ENCODE results near the gene GTPBP1. TPM values are rescaled to one million over a fixed set of nuclear protein-coding genes. Genes with fewer than 3 reads are reported as not detected.

Gene GTPBP1
- total RNA-seq, 1 experiment from 2014 or later = 108 TPM

DNA sequence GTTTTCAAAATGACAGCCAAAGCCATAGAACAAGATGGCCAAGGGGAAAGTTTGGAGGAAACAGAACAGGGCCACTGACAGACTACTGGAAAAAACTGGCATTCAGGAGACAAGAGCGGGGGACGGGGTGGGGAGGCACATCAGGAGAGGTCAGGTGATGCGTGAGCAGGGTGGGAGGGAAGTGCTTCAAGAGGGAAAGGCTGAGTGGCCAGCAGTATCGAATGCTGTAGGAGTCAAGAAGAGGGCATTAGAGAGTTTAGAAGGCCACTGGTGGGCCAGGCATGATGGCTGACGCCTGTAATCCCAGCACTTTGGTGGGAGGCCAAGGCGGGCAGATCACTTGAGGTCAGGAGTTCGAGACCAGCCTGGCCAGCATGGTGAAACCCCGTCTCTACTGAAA, 8.2 kb downstream of the GTPBP1 start:
- Histone ChIP-seq H3K18ac (ENCODE audit: insufficient read length, low read depth, low read length) (no peak overlapping the region), H2BK120ac (ENCODE audit: low read depth, low read length, poor library complexity, severe bottlenecking) (no peak overlapping the region), H3K27me3 (ENCODE audit: insufficient read depth, low read length) (no peaks in the 10 kb centered on the region), H2AK5ac (ENCODE audit: insufficient read length, low read length) (no peak overlapping the region), H3K56ac (ENCODE audit: insufficient read length, low read depth, low read length) (no peak overlapping the region), H2BK12ac (ENCODE audit: insufficient read length, low read depth, low read length) (no peak overlapping the region), H3K4ac (ENCODE audit: low read depth, low read length) (no peak overlapping the region), H2AFZ (ENCODE audit: low read length) (no peak overlapping the region), H4K5ac (ENCODE audit: insufficient read length, low read depth, low read length) (no peak overlapping the region), H3K23ac (ENCODE audit: insufficient read length, low read depth, low read length) (no peak overlapping the region), H3K79me1 (ENCODE audit: insufficient read depth, low read depth, low read length, poor library complexity, severe bottlenecking) (peaks cover 4% of the 10 kb centered on the region), H3K23me2 (ENCODE audit: insufficient read length, low read depth, low read length, poor library complexity, severe bottlenecking) (no peaks in the 10 kb centered on the region), H4K8ac (replicated peaks; ENCODE audit: insufficient read length, low read depth, low read length) (no peak overlapping the region), H4K20me1 (ENCODE audit: control insufficient read depth, insufficient read depth, insufficient read length) (no peaks in the 10 kb centered on the region), H2BK5ac (ENCODE audit: insufficient read length, low read length) (no peak overlapping the region), H3K27ac (ENCODE audit: insufficient read length, low read depth, low read length) (no peak overlapping the region), H2BK15ac (ENCODE audit: low read depth, low read length) (no peak overlapping the region), H3K79me2 (ENCODE audit: insufficient read depth, low read length) (peaks cover 24% of the 10 kb centered on the region; the same call in 1 of the 2 replicates), H3T11ph (ENCODE audit: low read length) (no peak overlapping the region), H2BK20ac (ENCODE audit: low read depth, low read length, poor library complexity, severe bottlenecking) (no peak overlapping the region), H3K9me3 (ENCODE audit: control insufficient read depth, low read depth, low read length) (no peaks in the 10 kb centered on the region), H3K4me1 (ENCODE audit: insufficient read depth, low read length) (peaks cover 10% of the 10 kb centered on the region; the same call in 1 of the 2 replicates), H3K9ac (ENCODE audit: extremely low read depth, insufficient read length, low read length) (no peak overlapping the region), H3K14ac (ENCODE audit: insufficient read depth, low read length) (no peak overlapping the region), H3K4me2 (ENCODE audit: insufficient read depth, insufficient read length, low read length) (no peak overlapping the region), H4K91ac (ENCODE audit: insufficient read length, low read depth, low read length) (no peak overlapping the region)
- Mint-ChIP-seq H3K36me3 (ENCODE audit: insufficient read depth in 1 of 3, low read depth in 3 of 3) (peaks cover 20 to 67% (median 60%) of the 10 kb centered on the region in 3 experiments), H3K27me3 (ENCODE audit: low read depth) (no peaks in the 10 kb centered on the region), H3K9me3 (no peaks in the 10 kb centered on the region), H3K4me3 (no peak overlapping the region; a peak in 1 of 5 replicates), H3K27ac (peak overlapping the region; percentile 11 to 82 (median 42); a peak in 4 of 7 replicates), H3K4me1 (peaks cover 29 to 46% of the 10 kb centered on the region in 2 experiments)
- WGBS (ENCODE audit: extremely low coverage, insufficient read length, low lambda C conversion rate) = no CpG with 5 or more reads among the region's 8 CpGs
- TF ChIP-seq, protein P1, sequence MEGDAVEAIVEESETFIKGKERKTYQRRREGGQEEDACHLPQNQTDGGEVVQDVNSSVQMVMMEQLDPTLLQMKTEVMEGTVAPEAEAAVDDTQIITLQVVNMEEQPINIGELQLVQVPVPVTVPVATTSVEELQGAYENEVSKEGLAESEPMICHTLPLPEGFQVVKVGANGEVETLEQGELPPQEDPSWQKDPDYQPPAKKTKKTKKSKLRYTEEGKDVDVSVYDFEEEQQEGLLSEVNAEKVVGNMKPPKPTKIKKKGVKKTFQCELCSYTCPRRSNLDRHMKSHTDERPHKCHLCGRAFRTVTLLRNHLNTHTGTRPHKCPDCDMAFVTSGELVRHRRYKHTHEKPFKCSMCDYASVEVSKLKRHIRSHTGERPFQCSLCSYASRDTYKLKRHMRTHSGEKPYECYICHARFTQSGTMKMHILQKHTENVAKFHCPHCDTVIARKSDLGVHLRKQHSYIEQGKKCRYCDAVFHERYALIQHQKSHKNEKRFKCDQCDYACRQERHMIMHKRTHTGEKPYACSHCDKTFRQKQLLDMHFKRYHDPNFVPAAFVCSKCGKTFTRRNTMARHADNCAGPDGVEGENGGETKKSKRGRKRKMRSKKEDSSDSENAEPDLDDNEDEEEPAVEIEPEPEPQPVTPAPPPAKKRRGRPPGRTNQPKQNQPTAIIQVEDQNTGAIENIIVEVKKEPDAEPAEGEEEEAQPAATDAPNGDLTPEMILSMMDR (conservative IDR thresholded peaks at IDR 0.05) = no peak
- no peak for DNase-seq

All from H9 (cell line).